Neutrophil (primary cell): ENCODE data around the gene AP3B1.

ENCODE experiments used
- H3K27ac ChIP-seq: fragments of 200-600 bp; sonication (generic); 2 replicates; pipeline ENCODE4 v1.5.1; 2016; ENCODE audit warnings: mild to moderate bottlenecking, moderate library complexity
- H3K27me3 ChIP-seq: fragments of 200-600 bp; sonication (generic); 2 replicates; pipeline ENCODE4 v1.6.0; 2016; ENCODE audit warnings: mild to moderate bottlenecking
- H3K36me3 ChIP-seq: fragments of 200-600 bp; sonication (generic); 2 replicates; pipeline ENCODE4 v1.5.1; 2017
- H3K4me1 ChIP-seq, 2 experiments: fragments of 200-600 bp in 1 of 2; sonication (generic) in 1 of 2; 1 replicate in 1 of 2; 2 replicates in 1 of 2; pipeline versions ENCODE4 v1.5.1 to v1.6.1; 2013 to 2016; ENCODE audit warnings: low read depth in 1 of 2, low read length in 1 of 2, mild to moderate bottlenecking in 1 of 2, moderate library complexity in 1 of 2; ENCODE audit not compliant: control insufficient read depth in 1 of 2, insufficient read depth in 1 of 2
- H3K4me3 ChIP-seq, 2 experiments: fragments of 200-600 bp in 1 of 2; sonication (generic) in 1 of 2; 1 replicate in 1 of 2; 2 replicates in 1 of 2; pipeline ENCODE4 v1.5.1; 2013 to 2016; ENCODE audit warnings: low read depth in 1 of 2, low read length in 1 of 2, mild to moderate bottlenecking in 1 of 2, moderate library complexity in 1 of 2
- H3K9me3 ChIP-seq: fragments of 200-600 bp; sonication (generic); 2 replicates; pipeline ENCODE4 v1.5.1; 2016
- TF ChIP-seq, protein P1 (sequence below): fragments of 200-600 bp; sonication (generic); IDR thresholded peaks from 2 replicates; pipeline ENCODE4 v1.5.1; 2016; ENCODE audit warnings: antibody characterized with exemption

The AP3B1 gene

DNA sequence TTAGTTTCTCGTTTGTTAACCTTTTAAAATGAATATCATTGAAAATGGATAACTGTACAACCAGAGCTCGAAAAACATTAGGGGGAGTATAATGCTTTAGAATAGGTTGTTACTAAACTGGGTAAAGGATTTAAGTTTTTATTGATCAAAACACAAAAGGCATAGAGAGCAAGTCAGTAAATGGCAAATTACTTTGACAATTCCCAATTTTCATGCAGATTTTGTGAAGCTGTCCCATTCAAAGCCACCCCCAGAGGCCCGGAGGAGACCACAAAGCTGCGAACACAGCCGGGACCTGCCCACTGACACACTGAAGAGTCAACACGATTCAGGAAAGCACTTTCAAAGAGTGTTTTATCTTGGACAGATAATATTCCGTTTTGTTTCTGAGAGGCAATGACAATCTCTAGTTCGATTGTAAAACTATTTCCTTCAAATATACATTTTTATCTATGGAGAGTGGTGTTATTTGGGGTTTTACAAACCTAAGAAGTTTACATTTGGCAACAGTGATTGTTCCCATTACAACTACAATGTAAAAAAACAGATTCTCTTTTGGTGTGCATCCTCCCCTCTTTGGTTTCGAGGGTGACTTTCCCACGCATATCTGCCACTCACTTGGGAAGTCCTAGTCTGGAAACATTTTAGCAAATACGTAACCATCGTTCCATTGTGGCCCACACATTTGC is 335.7 kb downstream of the AP3B1 start:
- peaks cover 0 to 10% of the 10 kb centered on the region in 2 experiments for H3K4me1 ChIP-seq
- no peaks in the 10 kb centered on the region for H3K36me3 ChIP-seq
- H3K4me3 ChIP-seq: no peak overlapping the region
- TF ChIP-seq, protein P1, sequence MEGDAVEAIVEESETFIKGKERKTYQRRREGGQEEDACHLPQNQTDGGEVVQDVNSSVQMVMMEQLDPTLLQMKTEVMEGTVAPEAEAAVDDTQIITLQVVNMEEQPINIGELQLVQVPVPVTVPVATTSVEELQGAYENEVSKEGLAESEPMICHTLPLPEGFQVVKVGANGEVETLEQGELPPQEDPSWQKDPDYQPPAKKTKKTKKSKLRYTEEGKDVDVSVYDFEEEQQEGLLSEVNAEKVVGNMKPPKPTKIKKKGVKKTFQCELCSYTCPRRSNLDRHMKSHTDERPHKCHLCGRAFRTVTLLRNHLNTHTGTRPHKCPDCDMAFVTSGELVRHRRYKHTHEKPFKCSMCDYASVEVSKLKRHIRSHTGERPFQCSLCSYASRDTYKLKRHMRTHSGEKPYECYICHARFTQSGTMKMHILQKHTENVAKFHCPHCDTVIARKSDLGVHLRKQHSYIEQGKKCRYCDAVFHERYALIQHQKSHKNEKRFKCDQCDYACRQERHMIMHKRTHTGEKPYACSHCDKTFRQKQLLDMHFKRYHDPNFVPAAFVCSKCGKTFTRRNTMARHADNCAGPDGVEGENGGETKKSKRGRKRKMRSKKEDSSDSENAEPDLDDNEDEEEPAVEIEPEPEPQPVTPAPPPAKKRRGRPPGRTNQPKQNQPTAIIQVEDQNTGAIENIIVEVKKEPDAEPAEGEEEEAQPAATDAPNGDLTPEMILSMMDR: no peak
- no peaks in the 10 kb centered on the region for H3K9me3 ChIP-seq
- H3K27me3 ChIP-seq: peaks cover 84% of the 10 kb centered on the region
- H3K27ac ChIP-seq: no peak overlapping the region

DNA sequence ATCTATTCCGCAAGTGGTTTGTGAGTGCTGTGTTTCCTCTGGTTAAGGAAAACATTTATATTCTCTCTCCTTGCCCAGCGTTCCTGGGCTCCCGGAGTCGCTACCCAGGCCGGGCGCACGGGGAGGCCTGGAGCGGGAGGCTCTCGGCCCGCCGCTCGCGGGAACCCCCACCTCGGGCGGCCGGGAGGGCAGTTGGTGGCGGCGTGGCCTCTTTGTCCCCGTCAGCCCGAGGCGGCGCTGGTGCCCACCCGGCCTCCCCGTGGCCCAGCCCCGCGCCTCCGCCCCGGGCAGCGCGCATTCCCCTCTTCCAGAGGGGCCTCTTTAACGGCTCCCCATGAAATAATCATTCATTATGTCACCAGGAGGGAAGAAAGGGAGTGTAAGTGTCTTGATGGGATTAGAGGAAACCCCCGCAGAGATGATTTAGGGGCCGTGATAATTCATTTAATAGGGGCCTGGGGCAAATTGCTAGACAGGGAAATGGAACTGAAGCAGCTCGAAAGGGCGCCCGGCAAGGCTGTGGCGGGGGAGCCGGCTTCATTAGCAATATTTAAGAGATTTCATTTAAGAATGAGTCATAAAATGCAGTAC is 336.5 kb downstream of the AP3B1 start:
- H3K27ac ChIP-seq: no peak overlapping the region
- no peak overlapping the region for H3K4me3 ChIP-seq
- TF ChIP-seq, protein P1: no peak
- H3K4me1 ChIP-seq: peaks cover 0 to 10% of the 10 kb centered on the region in 2 experiments
- H3K9me3 ChIP-seq: no peaks in the 10 kb centered on the region
- no peaks in the 10 kb centered on the region for H3K36me3 ChIP-seq
- peaks cover 77% of the 10 kb centered on the region for H3K27me3 ChIP-seq

DNA sequence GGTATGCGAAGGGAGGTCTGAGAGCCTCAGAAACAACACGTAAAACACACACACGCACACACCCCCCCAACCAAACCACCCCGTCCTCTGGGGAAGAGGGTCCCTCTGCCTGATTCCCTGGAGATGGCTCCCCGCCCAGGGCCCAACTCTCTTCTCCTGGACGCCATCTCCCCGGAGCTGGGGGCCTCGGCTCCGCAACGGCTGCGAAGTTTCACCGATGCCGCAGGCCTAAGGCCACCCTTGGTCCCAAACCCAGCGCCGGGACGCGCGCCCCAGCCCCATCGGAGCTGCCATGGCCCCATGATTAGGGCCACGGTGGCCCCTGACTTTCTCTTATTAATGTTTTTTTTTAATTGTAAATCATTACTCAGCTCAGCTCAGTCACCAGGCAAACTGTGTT is 337.0 kb downstream of the AP3B1 start:
- Histone ChIP-seq H3K4me3 (no peak overlapping the region), H3K27ac (no peak overlapping the region), H3K4me1 (peaks cover 0 to 10% of the 10 kb centered on the region in 2 experiments), H3K27me3 (peaks cover 76% of the 10 kb centered on the region), H3K9me3 (no peaks in the 10 kb centered on the region), H3K36me3 (no peaks in the 10 kb centered on the region)
- TF ChIP-seq, protein P1: no peak

DNA sequence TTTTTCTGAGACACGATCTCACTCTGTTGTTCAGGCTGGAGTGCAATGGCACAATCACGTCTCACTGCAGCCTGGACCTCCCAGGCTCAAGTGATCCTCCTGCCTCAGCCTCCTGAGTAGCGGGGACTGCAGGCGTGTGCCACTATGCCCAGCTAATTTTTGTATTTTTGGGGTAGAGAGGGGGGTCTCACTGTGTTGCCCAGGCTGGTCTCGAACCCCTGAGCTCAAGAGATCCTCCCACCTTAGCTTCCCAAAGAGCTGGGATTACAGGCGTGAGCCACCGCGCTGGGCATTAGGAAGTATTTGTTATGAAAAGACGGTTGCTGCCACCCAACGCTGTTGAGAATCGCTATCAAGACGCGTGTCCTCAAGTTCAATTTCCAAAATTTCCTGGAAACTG is 337.4 kb downstream of the AP3B1 start:
- no peak overlapping the region for H3K4me3 ChIP-seq
- TF ChIP-seq, protein P1: no peak
- no peaks in the 10 kb centered on the region for H3K9me3 ChIP-seq
- H3K27ac ChIP-seq: no peak overlapping the region
- H3K36me3 ChIP-seq: no peaks in the 10 kb centered on the region
- H3K4me1 ChIP-seq: peaks cover 0 to 10% of the 10 kb centered on the region in 2 experiments
- peaks cover 74% of the 10 kb centered on the region for H3K27me3 ChIP-seq

DNA sequence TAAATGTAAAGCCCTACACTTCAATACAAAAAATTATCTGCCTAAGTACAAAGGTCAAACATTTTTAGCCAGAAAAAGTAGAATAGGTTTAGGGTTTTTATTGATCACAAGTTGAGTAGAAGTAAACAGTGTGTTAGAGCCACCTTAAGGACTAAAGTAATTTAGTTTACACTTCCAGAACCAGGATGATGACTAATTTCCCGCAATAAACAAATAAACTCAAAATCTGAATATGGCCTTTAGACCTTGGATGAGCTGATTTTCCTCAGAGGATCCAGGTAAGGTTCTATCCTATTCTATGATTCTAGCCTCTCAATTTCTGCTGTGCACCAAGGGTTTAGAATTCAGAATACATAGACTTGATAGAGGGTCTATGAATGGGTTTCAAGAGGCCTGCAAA is 338.9 kb downstream of the AP3B1 start:
- H3K27ac ChIP-seq: no peak overlapping the region
- no peak overlapping the region for H3K4me3 ChIP-seq
- H3K36me3 ChIP-seq: no peaks in the 10 kb centered on the region
- H3K4me1 ChIP-seq: peaks cover 0 to 10% of the 10 kb centered on the region in 2 experiments
- TF ChIP-seq, protein P1: no peak
- H3K27me3 ChIP-seq: peaks cover 72% of the 10 kb centered on the region
- H3K9me3 ChIP-seq: no peaks in the 10 kb centered on the region
